HG02943 (cell line): Measurements from ENCODE around the gene PYGB.
"Not testable (repeated sequence)": the region's sequence is repeated elsewhere in the genome, so short reads cannot be mapped to it uniquely, and the experiment has no call there.

Experiments used
- ATAC-seq: cut with Tn5 transposase; IDR thresholded peaks from one replicate; pipeline ENCODE4 v1.9.1; 2021; ENCODE audit warnings: mild to moderate bottlenecking, low read depth, moderate library complexity; ENCODE audit not compliant: unreplicated experiment

The PYGB gene

GRCh38 chr20:25259788-25260254 is 11.9 kb downstream of the PYGB start:
- no peak for ATAC-seq

GRCh38 chr20:25260770-25261437 is 13.0 kb downstream of the PYGB start:
- not testable (repeated sequence) for ATAC-seq

GRCh38 chr20:25269057-25269832 is 21.4 kb downstream of the PYGB start:
- ATAC-seq, result no peak

- no peak for ATAC-seq
Observed at GRCh38 chr20:25269833-25270170, 21.9 kb downstream of the PYGB start.

GRCh38 chr20:25270829-25271251 is 23.0 kb downstream of the PYGB start:
- ATAC-seq, result no peak

- ATAC-seq, result no peak
Observed at GRCh38 chr20:25271486-25272222, 23.8 kb downstream of the PYGB start.

GRCh38 chr20:25272223-25273000 is 24.5 kb downstream of the PYGB start:
- ATAC-seq, result no peak

GRCh38 chr20:25273046-25273445 is 25.2 kb downstream of the PYGB start:
- no peak for ATAC-seq

- ATAC-seq, result no peak
Observed at GRCh38 chr20:25273541-25274358, 25.9 kb downstream of the PYGB start.

GRCh38 chr20:25274481-25274880 is 26.6 kb downstream of the PYGB start:
- ATAC-seq, result no peak

- no peak for ATAC-seq
Observed at GRCh38 chr20:25274891-25275812, 27.3 kb downstream of the PYGB start.

- ATAC-seq, result no peak
Observed at GRCh38 chr20:25275813-25276532, 28.1 kb downstream of the PYGB start.

GRCh38 chr20:25276533-25277050 is 28.7 kb downstream of the PYGB start:
- no peak for ATAC-seq

GRCh38 chr20:25277051-25277801 is 29.3 kb downstream of the PYGB start:
- no peak for ATAC-seq

GRCh38 chr20:25277941-25278521 is 30.1 kb downstream of the PYGB start:
- ATAC-seq, result no peak

- no peak for ATAC-seq
Observed at GRCh38 chr20:25278636-25279361, 30.9 kb downstream of the PYGB start.
